Stimulated activated CD4-positive, alpha-beta T cell treated with anti-CD3 and anti-CD28 coated beads, Interleukin-1b, Interleukin-23, amount 100 ng/mL, for 4 hours (primary cell): ENCODE results near the gene SARNP.

ENCODE experiments used
- DNase-seq, 2 donors: peaks; one replicate each; pipeline ENCODE4 v3.0.0-alpha.2; 2020; ENCODE audit warnings: low read depth in 2 of 2

SARNP gene

DNA sequence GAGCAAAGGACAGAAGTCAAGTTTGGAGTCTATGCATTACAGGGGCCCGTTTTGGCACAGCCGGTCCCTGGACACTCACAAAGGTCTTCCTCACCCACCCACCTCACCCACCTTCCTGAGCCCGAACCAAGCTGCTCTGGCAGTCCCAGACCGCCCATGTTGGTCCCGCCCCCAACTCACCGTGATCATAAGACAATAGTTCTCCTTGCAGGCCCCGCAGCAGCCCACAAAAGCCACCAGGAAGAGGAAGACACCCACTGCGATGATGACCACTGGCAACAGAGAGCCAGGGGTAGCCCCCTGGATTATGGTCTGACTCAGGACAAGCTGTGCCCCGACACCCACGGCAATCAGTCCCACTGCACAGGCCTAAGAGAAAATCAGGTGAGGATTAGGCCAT is 90.6 kb downstream of the SARNP start:
- DNase-seq = no peak

DNA sequence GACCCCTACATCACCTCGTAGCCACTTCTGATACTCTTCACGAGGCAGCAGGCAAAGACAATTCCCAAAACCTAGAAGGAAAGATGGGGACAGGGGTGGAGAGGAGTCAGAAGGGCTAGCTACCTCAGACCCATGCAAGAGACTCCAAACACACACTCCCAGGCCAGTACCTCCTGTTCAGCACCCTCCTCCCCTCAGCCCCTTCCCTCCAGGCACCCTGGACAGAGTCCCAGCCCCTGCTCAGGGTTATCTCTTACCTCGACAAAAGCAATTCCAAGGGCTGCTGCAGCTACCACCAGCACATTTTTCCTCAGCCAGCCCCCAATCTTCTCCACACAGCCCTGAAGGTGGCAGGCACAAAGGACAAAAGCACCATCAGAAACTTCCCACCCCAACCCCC is 92.0 kb downstream of the SARNP start:
- no peak for DNase-seq

DNA sequence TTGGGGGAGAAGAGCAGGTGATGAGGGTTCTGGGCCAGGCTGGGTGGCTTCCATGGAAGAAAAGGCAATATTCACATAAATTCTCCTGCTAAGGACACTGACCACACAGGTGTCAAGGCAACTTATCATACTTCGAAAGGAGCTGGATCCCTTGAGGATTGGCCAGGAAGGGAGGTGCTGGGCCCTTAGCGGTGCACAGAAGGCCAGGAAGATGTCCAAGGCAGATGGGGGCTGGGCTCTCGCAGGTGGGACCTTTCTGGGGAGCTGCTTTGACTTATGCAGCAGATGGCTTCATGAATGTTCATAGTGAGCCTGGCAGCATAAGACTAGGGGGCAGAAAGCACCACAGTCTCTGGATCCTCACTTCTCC is 92.6 kb downstream of the SARNP start:
- DNase-seq = no peak

DNA sequence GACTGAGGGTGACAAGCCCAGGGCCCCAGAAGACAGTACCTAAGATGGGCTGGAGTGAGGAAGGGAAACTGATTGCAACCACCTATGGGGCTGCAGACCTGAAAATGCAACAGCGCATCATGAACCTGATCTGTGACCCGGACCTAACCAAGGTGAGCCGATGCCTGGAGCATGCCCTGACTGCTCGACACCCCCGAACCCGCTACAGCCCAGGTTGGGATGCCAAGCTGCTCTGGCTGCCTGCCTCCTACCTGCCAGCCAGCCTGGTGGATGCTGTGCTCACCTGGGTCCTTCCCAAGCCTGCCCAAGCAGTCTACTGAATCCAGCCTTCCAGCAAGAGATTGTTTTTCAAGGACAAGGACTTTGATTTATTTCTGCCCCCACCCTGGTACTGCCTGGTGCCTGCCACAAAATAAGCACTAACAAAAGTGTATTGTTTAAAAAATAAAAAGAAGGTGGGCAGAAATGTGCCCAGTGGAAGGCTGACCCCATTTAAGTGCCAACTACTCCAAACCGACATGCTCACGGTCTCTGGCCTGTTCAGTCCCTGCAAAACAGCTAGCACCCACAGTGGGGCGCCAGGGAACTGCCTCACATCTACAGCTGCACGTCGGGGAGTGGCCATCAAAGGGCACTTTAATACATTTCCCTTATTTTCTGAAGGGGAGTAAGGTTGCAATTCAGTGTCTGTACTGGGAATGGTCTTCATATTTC is 93.1 kb downstream of the SARNP start:
- DNase-seq = peak; percentile 47 to 48

DNA sequence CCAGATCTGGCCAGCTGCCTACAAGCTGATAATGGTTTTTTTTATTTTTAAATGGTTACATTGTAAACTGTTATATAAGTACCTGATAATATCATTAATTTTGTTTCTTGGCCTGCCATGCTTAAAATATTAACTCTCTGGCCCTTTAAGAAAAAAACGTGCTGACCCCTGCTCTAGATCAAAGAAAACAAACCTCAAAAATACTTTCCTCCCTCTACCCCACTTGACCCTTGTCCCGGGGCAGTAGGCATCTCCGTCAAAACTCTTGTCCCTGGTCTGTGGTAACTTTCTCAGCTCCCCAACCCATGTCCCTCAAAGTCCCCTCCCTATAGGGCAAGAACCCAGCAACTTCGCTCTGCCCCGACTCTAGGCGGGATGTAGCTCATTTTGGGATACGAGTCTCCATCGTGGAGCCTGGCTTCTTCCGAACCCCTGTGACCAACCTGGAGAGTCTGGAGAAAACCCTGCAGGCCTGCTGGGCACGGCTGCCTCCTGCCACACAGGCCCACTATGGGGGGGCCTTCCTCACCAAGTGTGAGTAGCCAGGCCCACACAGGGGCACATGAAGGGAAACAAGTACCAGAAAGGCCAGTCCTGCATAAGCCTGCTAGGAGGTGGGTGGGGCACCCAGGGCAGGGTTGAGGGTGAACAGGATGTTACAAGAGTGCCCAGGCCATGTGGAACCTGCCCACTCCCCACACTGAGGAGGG is 93.9 kb downstream of the SARNP start:
- no peak for DNase-seq

DNA sequence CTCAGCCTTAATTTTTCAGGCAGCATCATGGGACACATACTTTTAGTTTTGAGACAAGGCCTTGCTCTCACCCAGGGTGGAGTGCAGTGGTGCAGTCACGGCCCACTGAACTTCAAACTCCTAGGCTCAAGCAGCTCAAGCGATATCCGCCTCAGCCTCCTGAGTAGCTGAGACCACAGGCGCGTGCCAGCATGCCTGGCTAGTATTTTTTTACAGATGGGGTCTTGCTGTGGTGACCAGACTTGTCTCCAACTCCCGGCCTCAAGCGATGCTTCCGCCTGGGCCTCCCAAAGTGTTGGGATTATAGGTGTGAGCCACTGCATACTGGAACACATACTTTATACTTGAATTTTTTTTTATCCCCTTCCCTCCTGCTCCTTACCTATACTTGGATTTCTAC is 94.6 kb downstream of the SARNP start:
- no peak for DNase-seq

DNA sequence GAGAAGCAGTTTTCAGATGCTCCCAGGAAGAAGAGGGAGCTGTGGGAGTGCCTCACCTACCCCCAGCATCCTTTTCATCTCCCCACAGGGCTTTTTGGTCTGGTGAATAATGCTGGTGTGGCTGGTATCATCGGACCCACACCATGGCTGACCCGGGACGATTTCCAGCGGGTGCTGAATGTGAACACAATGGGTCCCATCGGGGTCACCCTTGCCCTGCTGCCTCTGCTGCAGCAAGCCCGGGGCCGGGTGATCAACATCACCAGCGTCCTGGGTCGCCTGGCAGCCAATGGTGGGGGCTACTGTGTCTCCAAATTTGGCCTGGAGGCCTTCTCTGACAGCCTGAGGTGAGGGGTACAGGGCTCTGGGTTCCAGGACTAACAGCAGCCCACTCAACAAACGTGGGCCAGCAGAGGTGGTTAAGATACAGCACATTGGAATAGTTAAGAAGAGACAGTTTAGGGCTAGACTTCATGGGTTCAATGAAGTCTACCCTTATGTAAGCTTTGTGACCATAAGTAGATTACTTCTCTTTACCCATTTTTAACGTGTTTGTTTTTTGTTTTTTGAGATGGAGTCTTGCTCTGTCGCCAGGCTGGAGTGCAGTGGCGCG is 95.8 kb downstream of the SARNP start:
- no peak for DNase-seq

DNA sequence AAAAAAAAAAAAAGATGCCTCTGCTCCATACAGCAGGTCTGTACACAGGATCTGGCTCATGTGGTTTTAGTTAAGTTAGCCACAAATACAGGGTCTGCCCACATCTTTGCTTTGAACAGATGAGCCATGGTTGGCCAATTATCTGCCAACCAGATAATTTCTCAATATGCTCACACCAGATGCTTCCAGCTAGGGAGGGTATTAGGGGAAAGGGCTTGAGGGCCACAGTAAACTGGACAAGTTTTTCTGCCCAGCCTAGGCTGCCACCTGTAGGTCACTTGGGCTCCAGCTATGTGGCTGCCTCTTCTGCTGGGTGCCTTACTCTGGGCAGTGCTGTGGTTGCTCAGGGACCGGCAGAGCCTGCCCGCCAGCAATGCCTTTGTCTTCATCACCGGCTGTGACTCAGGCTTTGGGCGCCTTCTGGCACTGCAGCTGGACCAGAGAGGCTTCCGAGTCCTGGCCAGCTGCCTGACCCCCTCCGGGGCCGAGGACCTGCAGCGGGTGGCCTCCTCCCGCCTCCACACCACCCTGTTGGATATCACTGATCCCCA is 96.6 kb downstream of the SARNP start:
- DNase-seq = no peak

DNA sequence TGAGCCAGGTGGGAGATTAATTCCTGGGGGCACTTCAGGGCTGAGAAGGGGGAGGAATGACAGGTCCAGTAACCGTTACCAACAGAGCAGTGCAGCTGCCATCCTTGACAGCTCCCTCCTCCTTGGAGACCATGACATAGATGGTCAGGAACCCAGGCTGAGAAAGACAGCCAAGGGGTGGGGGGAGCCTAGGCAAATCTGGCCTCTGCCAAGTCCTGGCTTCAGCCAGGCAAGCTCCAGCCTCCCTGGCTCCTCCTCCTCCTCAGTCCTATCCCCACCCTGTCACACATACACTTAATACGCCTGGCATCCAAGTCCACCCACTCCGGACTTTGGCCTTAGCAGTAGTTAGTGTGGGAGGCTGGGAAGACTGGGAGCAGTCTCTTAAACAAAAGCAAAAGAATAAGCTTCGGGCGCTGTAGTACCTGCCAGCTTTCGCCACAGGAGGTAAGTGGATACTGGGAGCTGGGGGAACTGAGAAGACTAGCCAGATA is 97.4 kb downstream of the SARNP start, which contains the start of gene RDH5:
Gene RDH5 (plus strand): TSS at position 323 of the 494 bp plus-strand sequence. CDS start 792 bp downstream, outside the sequence.
- DNase-seq = no peak

DNA sequence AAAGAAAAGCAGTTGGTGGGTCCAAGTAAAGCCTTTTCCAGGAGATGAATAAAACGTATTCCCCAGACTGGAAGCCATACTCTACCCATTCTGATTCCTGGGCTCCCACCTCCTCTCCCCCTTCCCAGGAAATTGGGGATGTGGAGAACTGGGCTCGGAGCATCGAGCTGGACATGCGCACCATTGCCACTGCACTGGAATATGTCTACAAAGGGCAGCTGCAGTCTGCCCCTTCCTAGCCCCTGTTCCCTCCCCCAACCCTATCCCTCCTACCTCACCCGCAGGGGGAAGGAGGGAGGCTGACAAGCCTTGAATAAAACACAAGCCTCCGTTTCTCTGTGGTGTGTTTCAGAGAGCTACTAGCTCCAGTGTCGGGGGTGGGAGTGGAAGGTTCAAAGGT is 98.2 kb downstream of the SARNP start:
- DNase-seq = no peak

DNA sequence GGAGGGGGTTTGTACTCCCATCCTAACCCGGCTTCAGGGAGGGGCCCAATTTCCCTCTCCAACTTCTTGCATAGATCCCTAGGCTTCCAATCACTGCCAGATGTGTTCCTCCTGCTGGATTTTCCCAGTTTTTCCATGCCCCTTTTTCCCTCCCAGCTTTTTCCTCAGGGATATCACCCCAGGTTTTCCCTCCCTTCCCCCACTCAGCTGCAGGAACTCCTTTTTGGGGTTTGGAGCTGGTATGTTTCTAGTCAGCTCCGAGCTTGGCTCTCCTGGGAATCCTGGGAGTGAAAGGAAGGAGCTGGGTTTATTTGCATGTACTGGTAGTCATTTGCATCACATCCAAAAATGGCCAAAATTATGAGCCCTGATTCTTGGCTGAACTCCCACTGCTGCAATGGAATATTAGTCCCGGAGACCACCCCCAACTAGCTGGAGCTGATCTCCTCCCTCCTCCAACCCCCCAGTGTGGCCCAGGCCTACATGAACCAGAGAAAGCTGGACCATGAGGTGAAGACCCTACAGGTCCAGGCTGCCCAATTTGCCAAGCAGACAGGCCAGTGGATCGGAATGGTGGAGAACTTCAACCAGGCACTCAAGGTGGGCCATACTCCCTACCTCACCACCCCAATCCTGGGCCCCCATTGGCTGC is 98.8 kb downstream of the SARNP start:
- no peak for DNase-seq

DNA sequence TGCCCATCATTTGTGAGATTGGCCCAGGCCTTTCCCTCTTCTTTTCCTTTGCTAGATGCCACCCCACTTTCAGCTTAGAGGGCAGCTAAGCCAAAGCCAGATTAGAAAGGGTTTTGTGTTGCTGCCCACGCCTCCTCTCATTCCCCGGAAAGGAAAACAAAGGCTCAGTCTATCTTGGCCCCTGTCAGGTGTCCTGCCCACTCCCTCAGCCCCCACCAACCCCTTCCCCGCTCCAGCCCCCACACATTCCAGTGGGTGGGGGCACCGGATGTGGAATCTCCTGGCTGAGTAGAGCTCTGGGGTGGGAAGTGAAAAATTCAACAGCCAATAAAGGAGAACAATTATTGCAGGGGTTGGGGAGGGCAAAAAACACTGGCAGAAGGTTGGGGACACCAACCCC is 99.5 kb downstream of the SARNP start:
- no peak for DNase-seq

DNA sequence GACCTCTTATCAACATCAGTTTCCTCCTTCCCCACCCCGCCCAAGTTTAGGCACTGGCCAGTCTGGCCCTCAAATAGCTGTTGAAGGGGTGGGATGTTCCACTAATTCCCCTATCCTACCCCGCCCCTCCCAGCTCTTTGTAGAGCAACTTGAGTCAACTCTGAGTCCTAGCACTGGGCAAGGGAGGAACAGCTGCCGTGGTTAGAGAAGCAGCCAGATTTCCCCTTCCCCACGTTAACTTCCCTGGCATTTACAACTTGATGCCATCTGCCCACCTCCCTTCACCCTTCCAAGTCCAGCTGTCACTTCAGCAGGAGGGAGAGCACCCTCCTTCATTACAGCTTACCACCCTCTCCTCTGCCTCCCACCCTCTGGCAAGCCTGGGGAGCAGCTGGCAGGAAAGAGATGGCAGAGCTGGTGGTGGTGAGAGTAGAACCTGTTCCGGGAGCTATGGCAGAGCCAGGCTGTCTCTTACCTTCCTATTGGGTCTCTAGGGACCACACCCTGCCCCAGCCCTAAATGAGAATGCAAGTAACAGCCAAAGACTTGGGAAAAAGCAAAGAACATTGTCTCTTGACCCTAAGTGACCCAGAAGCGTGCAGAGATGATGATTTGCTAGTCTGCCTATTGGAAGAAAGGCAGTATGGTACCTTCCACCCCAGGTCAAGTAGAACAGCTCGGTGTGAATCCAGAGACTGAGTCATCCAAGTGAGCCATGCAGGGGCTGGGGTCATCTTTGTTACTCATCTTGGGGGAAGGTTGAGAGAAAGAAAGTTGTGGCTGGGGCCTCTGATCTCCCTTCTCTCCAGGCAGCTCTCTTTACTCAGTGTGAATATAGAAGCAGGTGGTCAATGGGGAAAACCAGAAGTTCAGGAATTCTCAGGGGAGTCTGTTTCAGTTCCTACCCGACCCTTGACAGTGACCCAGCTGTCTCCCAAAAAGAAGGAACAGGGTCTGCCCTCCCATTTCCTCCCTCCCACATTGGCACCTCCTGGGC is 100.2 kb downstream of the SARNP start:
- no peak for DNase-seq

DNA sequence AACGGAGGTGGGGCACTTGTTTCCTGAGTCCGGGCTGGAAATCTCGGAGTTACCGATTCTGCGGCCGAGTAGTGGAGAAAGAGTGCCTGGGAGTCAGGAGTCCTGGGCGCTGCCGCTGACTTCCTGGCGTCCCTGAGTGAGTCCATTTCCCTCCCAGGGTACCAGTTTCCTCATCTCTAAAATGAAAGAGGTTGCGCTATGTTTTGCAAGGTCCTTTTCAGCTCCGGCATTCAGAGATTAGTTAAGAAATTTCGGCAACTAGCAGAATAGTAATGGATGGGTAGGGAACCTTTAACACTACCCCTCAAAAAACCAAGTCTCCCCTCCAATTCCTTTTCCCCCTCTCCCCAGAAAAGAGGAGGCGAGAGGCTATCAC is 101.0 kb downstream of the SARNP start:
- DNase-seq = no peak

DNA sequence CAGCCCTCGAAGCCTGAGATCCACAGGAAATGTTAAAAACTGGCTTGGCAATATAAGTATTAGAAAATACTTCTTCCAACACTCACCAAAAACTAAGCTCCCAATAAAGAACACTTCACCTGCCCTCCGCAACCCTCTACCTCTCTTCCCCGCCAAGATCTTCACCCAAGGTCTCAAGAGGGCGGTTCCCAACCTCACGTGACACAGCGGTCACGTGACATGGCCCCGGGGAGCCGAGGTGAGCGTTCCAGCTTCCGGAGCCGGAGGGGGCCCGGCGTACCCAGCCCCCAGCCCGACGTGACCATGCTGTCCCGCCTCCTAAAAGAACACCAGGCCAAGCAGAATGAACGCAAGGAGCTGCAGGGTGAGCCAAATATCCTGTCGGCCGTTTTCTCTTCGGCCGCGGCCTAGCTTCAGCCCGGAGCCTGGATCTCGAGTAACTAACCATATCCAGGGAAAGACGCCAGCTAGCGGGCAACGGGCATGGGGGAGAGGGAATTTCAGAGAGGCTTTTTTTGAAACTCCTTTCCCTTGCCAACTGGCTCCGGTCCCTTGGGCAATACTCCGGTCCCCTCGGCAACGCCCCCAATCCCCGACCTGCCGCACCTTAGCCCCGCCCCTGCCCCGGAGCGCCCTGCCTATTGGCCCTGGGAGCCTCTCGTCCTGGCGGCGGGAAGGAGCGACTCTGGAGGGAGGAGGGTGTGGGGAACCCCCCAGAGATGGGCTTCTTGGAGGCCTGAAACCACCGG is 101.5 kb downstream of the SARNP start, which contains the start of gene BLOC1S1:
Gene BLOC1S1 (plus strand): TSS at position 214 of the 749 bp plus-strand sequence. CDS start 6 bp downstream, at position 220.
- DNase-seq = peak; percentile 84 to 95

DNA sequence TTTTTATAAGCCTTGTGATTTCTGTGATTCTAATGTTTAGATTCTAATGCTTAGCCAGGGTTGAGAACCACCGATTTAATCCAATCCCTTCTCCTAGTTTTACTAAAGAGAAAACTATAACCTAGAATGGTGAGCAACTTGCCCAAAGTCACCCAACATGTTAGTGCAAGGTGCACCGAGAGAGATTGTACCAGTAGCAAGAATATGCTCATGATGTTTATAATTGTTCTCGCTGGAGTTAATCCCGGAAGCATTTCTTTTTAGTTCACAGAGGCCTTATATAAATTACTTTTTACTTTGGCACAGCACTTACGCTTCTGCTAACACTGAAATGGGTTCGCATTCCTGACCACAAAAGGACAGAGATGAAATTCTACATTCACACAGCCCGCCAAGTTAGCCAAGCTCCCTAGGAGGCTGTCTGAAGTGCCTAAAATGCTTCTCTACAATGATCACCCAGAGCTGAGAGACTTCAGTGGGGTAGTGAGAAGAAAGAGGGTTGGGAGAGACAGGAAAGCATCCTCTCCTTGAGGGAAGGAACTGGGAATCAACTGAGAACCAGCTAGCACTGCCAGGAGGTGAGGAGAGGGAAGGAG is 102.3 kb downstream of the SARNP start:
- DNase-seq = no peak

DNA sequence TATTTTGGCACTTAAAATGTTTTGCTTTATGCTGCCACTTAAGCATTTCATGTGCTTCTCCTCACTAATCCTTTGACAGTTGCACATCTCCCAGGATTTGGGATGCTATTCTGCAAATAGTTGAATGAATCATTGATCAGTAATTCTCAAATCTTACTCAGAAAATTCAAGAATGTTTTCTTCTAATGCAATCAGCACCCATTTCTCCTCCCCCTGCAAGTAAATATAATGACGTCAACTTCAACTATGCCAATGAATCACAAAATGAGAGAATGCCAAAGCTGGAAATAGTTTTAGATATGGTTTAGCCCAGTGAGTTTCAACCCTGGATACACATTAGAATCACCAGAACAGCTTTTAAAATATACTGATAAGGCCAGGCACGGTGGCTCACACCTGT is 103.8 kb downstream of the SARNP start:
- DNase-seq = no peak

DNA sequence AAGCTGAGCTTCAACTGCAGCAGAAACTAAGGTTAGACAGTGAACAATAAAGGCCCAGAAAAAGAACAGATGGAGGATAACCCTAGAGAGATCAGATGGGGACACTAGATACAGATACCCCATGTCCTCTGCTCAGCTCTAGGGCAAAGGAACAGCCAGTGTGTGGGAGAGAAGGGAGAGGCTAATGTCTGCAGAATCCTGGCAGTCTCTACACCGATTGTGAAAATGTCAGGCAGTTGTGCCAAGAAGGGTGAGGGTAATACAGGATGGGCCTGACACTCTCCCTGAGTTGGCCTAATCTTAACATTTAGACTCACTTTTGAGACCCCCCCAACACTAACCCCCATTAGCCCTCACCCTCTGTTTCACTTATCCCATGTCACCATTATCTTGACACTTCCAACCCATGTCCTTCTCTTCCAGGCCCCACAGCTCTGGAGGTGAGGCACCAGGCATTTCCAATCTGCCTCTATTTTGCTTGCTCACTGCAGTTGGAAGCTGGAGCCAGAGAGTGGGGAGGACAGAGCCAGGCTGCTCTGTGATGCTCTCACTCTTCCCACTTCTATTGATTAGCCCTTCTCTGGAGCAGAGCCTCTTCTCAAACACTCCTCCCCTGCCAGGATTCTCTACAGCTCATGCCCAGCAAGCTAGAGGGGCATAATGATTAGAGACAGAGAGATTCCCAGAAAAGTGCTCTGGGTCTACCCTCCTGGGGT is 104.7 kb downstream of the SARNP start:
- DNase-seq = no peak
